Stimulated activated CD4-positive, alpha-beta T cell treated with anti-CD3 and anti-CD28 coated beads, TNF-alpha, amount 100 ng/mL, for 48 hours (primary cell): Measurements from ENCODE around the gene CCDC188.
A peak's percentile ranks its signal among the peaks of the same experiment; 100 is the strongest.

ENCODE experiments used
- DNase-seq, 3 donors: peaks; one replicate each; pipeline ENCODE4 v3.0.0-alpha.2; 2020; ENCODE audit warnings: low read depth in 3 of 3

The CCDC188 gene

GRCh38 chr22:20117633-20118299, 33.1 kb downstream of the CCDC188 start:
- DNase-seq, result peak; percentile 71 to 78 (median 77)

GRCh38 chr22:20116951-20117632, 33.8 kb downstream of the CCDC188 start, which contains the start of gene TRMT2A:
TSS of gene TRMT2A (minus strand) at chr22:20117226. CDS start at chr22:20116906, 320 bp downstream.
- peak; percentile 95 to 96 (median 95) for DNase-seq

GRCh38 chr22:20116376-20116950, 34.4 kb downstream of the CCDC188 start:
- DNase-seq, result no peak

GRCh38 chr22:20115691-20116375, 35.0 kb downstream of the CCDC188 start, which contains the start of gene RANBP1:
TSS of gene RANBP1 (plus strand) at chr22:20116104. CDS start at chr22:20116185, 81 bp downstream.
- DNase-seq, result no peak

- DNase-seq, result no peak
These were observed 36.1 kb downstream of the CCDC188 start for GRCh38 chr22:20114506-20115475.

GRCh38 chr22:20113551-20114310, 37.1 kb downstream of the CCDC188 start:
- no peak for DNase-seq

- no peak for DNase-seq
These were observed 38.0 kb downstream of the CCDC188 start for GRCh38 chr22:20112623-20113511.

GRCh38 chr22:20111689-20112622, 38.9 kb downstream of the CCDC188 start:
- DNase-seq, result no peak

- no peak for DNase-seq
These were observed 39.7 kb downstream of the CCDC188 start for GRCh38 chr22:20111045-20111688.

- DNase-seq, result no peak
These were observed 40.4 kb downstream of the CCDC188 start for GRCh38 chr22:20110359-20110985.

- DNase-seq, result no peak
These were observed 41.2 kb downstream of the CCDC188 start for GRCh38 chr22:20109411-20110358.

- DNase-seq, result no peak
These were observed 42.1 kb downstream of the CCDC188 start for GRCh38 chr22:20108757-20109230.

- no peak for DNase-seq
These were observed 42.7 kb downstream of the CCDC188 start for GRCh38 chr22:20107951-20108756.

- no peak for DNase-seq
These were observed 43.4 kb downstream of the CCDC188 start for GRCh38 chr22:20107471-20107901.

GRCh38 chr22:20106849-20107237, 44.0 kb downstream of the CCDC188 start:
- no peak for DNase-seq
